Spleen (tissue), 11 donors: ENCODE results near the gene RPLP2. TPM values are rescaled to one million over a fixed set of nuclear protein-coding genes. Genes with fewer than 3 reads are reported as not detected.

Experiments
- DNase-seq: peaks from one replicate; pipeline ENCODE4 v3.0.0-alpha.2; 2020
- H3K27ac ChIP-seq, 8 donors: fragments of 200-600 bp; sonication (generic) in 7 of 8; 1 replicate in 4 of 8; 2 replicates in 4 of 8; pipeline versions ENCODE4 v1.5.0 to v1.8.0; 2016 to 2021; ENCODE audit warnings: inconsistent platforms in 4 of 8, mild to moderate bottlenecking in 4 of 8, moderate library complexity in 1 of 8
- H3K27me3 ChIP-seq, 7 donors: fragments of 200-600 bp; sonication (generic) in 6 of 7; replicated peaks in 1 of 7; 1 replicate in 4 of 7; 2 replicates in 3 of 7; pipeline versions ENCODE4 v1.5.0 to v1.8.0; 2016 to 2021; ENCODE audit warnings: inconsistent platforms in 3 of 7, mild to moderate bottlenecking in 1 of 7
- H3K36me3 ChIP-seq, 6 donors: fragments of 200-600 bp; sonication (generic) in 5 of 6; 1 replicate in 4 of 6; 2 replicates in 2 of 6; pipeline versions ENCODE4 v1.5.0 to v1.8.0; 2016 to 2021; ENCODE audit warnings: inconsistent platforms in 2 of 6
- H3K4me1 ChIP-seq, 6 donors: fragments of 200-600 bp; sonication (generic) in 5 of 6; 1 replicate in 3 of 6; 2 replicates in 3 of 6; pipeline versions ENCODE4 v1.5.0 to v1.8.0; 2016 to 2021; ENCODE audit warnings: inconsistent platforms in 3 of 6
- H3K4me3 ChIP-seq, 8 donors: fragments of 200-600 bp; sonication (generic) in 7 of 8; 1 replicate in 4 of 8; 2 replicates in 4 of 8; pipeline versions ENCODE4 v1.5.0 to v1.8.0; 2016 to 2021; ENCODE audit warnings: inconsistent platforms in 4 of 8, mild to moderate bottlenecking in 4 of 8, moderate library complexity in 2 of 8
- H3K9me3 ChIP-seq, 8 donors: fragments of 200-600 bp; sonication (generic) in 7 of 8; 1 replicate in 4 of 8; 2 replicates in 4 of 8; pipeline versions ENCODE4 v1.5.0 to v1.8.0; 2016 to 2021; ENCODE audit warnings: inconsistent platforms in 4 of 8
- POLR2A ChIP-seq, 3 donors: fragments of 450-650 bp; IDR thresholded peaks; one replicate each; pipeline ENCODE4 v1.5.1; 2017; ENCODE audit warnings: antibody characterized with exemption in 3 of 3, mild to moderate bottlenecking in 1 of 3
- POLR2AphosphoS5 ChIP-seq, 3 donors: sonication (generic); formaldehyde crosslinking; IDR thresholded peaks; one replicate each; pipeline ENCODE4 v1.5.1; 2017; ENCODE audit warnings: antibody characterized with exemption in 3 of 3
- WGBS, 5 donors: extraction: QIAGEN DNeasy Blood & Tissue Kit in 3 of 5; methylation state at CpG; one replicate each; pipeline versions ENCODE4 v1.1.5 to v1.1.7; 2013 to 2018; 5-methylcytosine and 5-hydroxymethylcytosine counted together
- intact Hi-C: fragments of 100-400 bp; cut with DNase I; formaldehyde crosslinking; loops from one replicate; pipeline ENCODE4 v1.15.0; 2023; ENCODE audit warnings: low total_unique reads
- polyA plus RNA-seq, 3 donors: library from polyadenylated mRNA; stranded (reverse); fragments of 200-250 nt; gene quantifications; one replicate each; pipeline ENCODE4 v1.2.1, GENCODE V29; 2013
- total RNA-seq, 7 donors: library from RNA; depleted of rRNA in 3 of 7; stranded (reverse); fragments of >200 nt in 3 of 7; fragmentation: NEBNext Ultra II Directional in 4 of 7; extraction: Animal tissue kit (Norgen Biotek cat#: 25700) in 4 of 7; gene quantifications; one replicate each; pipeline versions ENCODE4 v1.1.0 to v1.2.1, GENCODE V29; 2016 to 2021
- TF ChIP-seq, protein P1 (sequence below), 11 experiments: fragments of 200-600 bp in 7 of 11; fragments of 450-650 bp in 4 of 11; sonication (generic) in 4 of 11; IDR thresholded peaks in 8 of 11; conservative IDR thresholded peaks in 3 of 11; 1 replicate in 7 of 11; 2 replicates in 4 of 11; pipeline versions ENCODE4 v1.4.0 to v1.8.0; 2016 to 2021; ENCODE audit warnings: antibody characterized with exemption in 11 of 11, inconsistent platforms in 4 of 11, mild to moderate bottlenecking in 1 of 11
- donor health status: healthy with polysubstance abuse.
- donor health status: DM: no; HTN: no; CAD: no; lungs with moderate emphysema.
- donor health status: DM: no; HTN: no; CAD: no.
- donor health status: Bipolar disorder and iron deficiency.
- donor health status: healthy.
- donor health status: DM: no; HTN: no; CAD: no.
- donor health status: DM: yes; HTN: yes; CAD: no.

RPLP2 gene
- total and polyA plus RNA-seq, 10 donors = 514 to 3,944 (median 2,380) TPM

- no peaks in the 10 kb centered on the region for H3K9me3 ChIP-seq
- peaks cover 0 to 20% (median 13%) of the 10 kb centered on the region in 6 donors for H3K36me3 ChIP-seq
- WGBS, 5 donors = 9 to 14% (median 12%) methylated on average over 5 to 25 of the region's 25 CpGs
- peaks cover 35 to 95% (median 73%) of the 10 kb centered on the region in 6 donors for H3K4me1 ChIP-seq
- peak overlapping the region; percentile 92 to 97 (median 95) for H3K27ac ChIP-seq
- peaks cover 0 to 43% (median 0%) of the 10 kb centered on the region in 7 donors for H3K27me3 ChIP-seq
- peak; percentile 94 for DNase-seq
- TF ChIP-seq, protein P1, sequence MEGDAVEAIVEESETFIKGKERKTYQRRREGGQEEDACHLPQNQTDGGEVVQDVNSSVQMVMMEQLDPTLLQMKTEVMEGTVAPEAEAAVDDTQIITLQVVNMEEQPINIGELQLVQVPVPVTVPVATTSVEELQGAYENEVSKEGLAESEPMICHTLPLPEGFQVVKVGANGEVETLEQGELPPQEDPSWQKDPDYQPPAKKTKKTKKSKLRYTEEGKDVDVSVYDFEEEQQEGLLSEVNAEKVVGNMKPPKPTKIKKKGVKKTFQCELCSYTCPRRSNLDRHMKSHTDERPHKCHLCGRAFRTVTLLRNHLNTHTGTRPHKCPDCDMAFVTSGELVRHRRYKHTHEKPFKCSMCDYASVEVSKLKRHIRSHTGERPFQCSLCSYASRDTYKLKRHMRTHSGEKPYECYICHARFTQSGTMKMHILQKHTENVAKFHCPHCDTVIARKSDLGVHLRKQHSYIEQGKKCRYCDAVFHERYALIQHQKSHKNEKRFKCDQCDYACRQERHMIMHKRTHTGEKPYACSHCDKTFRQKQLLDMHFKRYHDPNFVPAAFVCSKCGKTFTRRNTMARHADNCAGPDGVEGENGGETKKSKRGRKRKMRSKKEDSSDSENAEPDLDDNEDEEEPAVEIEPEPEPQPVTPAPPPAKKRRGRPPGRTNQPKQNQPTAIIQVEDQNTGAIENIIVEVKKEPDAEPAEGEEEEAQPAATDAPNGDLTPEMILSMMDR (IDR thresholded peaks at IDR 0.05 in 8 of 11, conservative IDR thresholded peaks at IDR 0.05 in 3 of 11) = peak in 2 of 11 experiments; percentile 5 to 25
- TF ChIP-seq POLR2AphosphoS5 (IDR thresholded peaks at IDR 0.05) (peak; percentile 94), POLR2A (IDR thresholded peaks at IDR 0.05) (no peak)
- peak overlapping the region in 7 of 8 donors; percentile 91 to 100 (median 98) for H3K4me3 ChIP-seq
- intact Hi-C loops = loop anchor here (10.0 kb wide), 1 partner anchor 211 kb away; no protein-coding TSS in a partner anchor
These were observed 34.3 kb downstream of the RPLP2 start for GRCh38 chr11:843818-844692.

GRCh38 chr11:844693-845644 lies 35.2 kb downstream of the RPLP2 start:
- peak overlapping the region in 6 of 8 donors; percentile 91 to 100 (median 98) for H3K4me3 ChIP-seq
- peaks cover 0 to 52% (median 4%) of the 10 kb centered on the region in 7 donors for H3K27me3 ChIP-seq
- intact Hi-C loops = loop anchor here (10.0 kb wide), 1 partner anchor 210 kb away; no protein-coding TSS in a partner anchor
- TF ChIP-seq POLR2AphosphoS5 (IDR thresholded peaks at IDR 0.05) (peak; percentile 69 to 79 (median 73)), POLR2A (IDR thresholded peaks at IDR 0.05) (no peak)
- TF ChIP-seq, protein P1 (IDR thresholded peaks at IDR 0.05 in 8 of 11, conservative IDR thresholded peaks at IDR 0.05 in 3 of 11) = peak in 2 of 11 experiments; percentile 20 to 26
- peak overlapping the region; percentile 60 to 97 (median 95) for H3K27ac ChIP-seq
- peaks cover 37 to 93% (median 77%) of the 10 kb centered on the region in 6 donors for H3K4me1 ChIP-seq
- 31 to 43% (median 35%) methylated on average over 11 to 31 of the region's 31 CpGs for WGBS, 5 donors
- peak; percentile 90 for DNase-seq
- no peaks in the 10 kb centered on the region for H3K9me3 ChIP-seq
- peaks cover 0 to 11% (median 4%) of the 10 kb centered on the region in 6 donors for H3K36me3 ChIP-seq

DNA sequence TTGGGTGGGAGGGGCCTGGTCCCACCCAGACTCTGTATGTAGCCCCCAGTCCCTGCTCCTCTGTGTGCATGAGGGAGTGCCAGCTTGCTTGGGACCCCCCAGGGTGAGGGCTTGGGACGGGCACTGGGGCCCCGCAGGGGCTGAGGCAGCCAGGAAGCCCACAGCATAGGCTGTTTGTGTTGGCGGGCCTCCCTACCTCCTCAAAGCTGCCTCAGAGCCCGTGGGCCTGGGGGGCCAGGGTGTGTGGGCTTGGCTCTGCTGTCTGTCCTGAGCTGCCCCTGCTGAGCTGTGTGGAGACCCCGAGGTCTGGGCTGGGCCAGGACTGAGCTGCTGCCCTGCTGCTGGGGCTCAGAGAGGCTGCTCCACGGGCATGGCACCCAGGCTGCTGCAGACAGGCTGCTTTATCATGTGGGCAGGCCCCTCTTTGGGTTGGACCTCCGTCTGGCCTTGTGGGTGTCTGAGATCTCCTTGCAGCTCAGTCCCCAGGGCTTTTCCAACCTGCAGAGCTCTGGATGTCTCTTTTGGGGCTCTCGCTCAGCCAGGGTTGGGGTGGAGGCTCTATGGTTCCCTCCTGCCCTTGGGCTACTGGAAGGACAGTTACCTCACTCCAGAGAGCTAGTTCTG lies 36.2 kb downstream of the RPLP2 start:
- WGBS, 5 donors = 29 to 59% (median 38%) methylated on average over 7 to 8 of the region's 8 CpGs
- DNase-seq = no peak
- peaks cover 0 to 60% (median 4%) of the 10 kb centered on the region in 7 donors for H3K27me3 ChIP-seq
- no peaks in the 10 kb centered on the region for H3K9me3 ChIP-seq
- peak overlapping the region in 2 of 8 donors; percentile 98 to 100 for H3K4me3 ChIP-seq
- peaks cover 0 to 9% (median 0%) of the 10 kb centered on the region in 6 donors for H3K36me3 ChIP-seq
- peaks cover 28 to 93% (median 76%) of the 10 kb centered on the region in 6 donors for H3K4me1 ChIP-seq
- peak overlapping the region in 6 of 8 donors; percentile 92 to 97 (median 95) for H3K27ac ChIP-seq
- intact Hi-C loops = loop anchor here (10.0 kb wide), 1 partner anchor 209 kb away; no protein-coding TSS in a partner anchor
- peak in 1 of 3 donors; percentile 4 for TF ChIP-seq POLR2AphosphoS5 (IDR thresholded peaks at IDR 0.05)
- TF ChIP-seq POLR2A (IDR thresholded peaks at IDR 0.05) = no peak
